Activated T-cell treated with anti-CD3 and anti-CD28 coated beads, Interleukin-2, amount 50 U/mL, for 24 hours (primary cell): ENCODE data around the gene LGALSL.

Source experiments
- DNase-seq: peaks from one replicate; pipeline ENCODE4 v3.0.0-alpha.2; 2020
- H3K27ac Mint-ChIP-seq: 2 replicates; pipeline ENCODE4 v1.8.0; 2020; ENCODE audit warnings: mild to moderate bottlenecking, mixed read lengths
- H3K27me3 Mint-ChIP-seq: 2 replicates; pipeline ENCODE4 v1.8.0; 2020; ENCODE audit warnings: mixed read lengths
- H3K36me3 Mint-ChIP-seq: 2 replicates; pipeline ENCODE4 v1.8.0; 2020; ENCODE audit warnings: low read depth, mixed read lengths
- H3K4me1 Mint-ChIP-seq: 2 replicates; pipeline ENCODE4 v1.8.0; 2020; ENCODE audit warnings: low read depth, mixed read lengths
- H3K4me3 Mint-ChIP-seq: 2 replicates; pipeline ENCODE4 v1.8.0; 2020; ENCODE audit warnings: mild to moderate bottlenecking, moderate library complexity, mixed read lengths
- H3K9me3 Mint-ChIP-seq: 2 replicates; pipeline ENCODE4 v1.8.0; 2020; ENCODE audit warnings: mixed read lengths

LGALSL gene

DNA sequence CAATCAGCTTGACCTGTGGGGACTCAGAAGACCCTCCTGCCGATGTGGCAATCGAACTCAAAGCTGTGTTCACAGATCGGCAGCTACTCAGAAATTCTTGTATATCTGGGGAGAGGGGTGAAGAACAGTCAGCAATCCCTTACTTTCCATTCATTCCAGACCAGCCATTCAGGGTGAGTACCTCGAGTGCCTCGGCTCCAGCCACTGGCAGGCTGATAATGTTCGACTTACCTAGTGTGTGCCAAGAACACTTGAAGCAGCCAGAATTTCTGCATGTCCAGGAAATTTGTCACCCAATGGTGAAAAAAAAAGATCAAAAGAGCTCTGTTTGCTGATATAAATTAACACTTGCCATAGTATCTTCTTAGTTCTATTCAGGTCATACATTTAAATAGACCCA lies 2.3 kb downstream of the LGALSL start:
- DNase-seq, result no peak
- Mint-ChIP-seq H3K27ac (no peak overlapping the region), H3K36me3 (no peaks in the 10 kb centered on the region), H3K4me1 (peaks cover 10% of the 10 kb centered on the region), H3K4me3 (no peak overlapping the region), H3K27me3 (peaks cover 26% of the 10 kb centered on the region), H3K9me3 (no peaks in the 10 kb centered on the region)

DNA sequence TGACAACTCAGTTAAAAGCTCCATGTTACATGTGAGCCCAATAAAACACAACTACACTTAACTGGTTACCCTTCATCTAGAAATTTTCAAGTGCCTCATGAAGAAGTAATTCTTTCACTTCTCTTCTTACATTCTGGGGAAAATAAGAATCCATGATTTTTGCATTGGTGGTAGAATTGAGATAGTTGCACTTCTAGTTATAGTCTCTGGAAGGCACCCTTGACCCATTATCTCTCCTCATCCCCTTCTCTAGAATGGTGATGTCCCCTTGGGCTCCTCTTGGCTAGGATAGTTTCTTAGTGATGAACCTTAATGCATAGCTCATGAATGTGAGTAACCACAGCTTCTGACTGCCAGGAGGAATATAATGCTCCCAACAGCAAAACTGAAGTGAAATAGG lies 3.6 kb downstream of the LGALSL start:
- Mint-ChIP-seq H3K4me3 (no peak overlapping the region), H3K27ac (no peak overlapping the region), H3K36me3 (no peaks in the 10 kb centered on the region), H3K27me3 (peaks cover 23% of the 10 kb centered on the region), H3K9me3 (no peaks in the 10 kb centered on the region), H3K4me1 (peaks cover 10% of the 10 kb centered on the region)
- DNase-seq, result no peak

DNA sequence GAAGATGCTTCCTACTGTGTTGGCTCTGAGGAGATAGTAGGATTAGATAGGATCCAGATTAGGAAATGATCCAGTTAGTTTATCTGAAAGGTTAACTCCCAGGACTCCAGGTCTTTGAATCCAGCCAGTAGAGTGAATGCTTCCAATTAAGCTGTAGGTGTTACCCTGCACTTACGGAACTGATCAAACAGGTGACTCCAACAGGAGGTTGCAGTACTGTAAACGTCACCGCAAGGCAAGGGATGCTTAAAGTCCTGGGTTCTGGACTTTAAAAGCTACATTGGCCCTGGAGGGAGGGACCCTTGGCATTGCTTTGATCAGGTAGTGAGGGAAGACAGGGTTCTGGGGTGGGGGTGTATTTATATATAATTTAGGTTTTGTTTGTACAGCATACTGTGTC lies 5.6 kb downstream of the LGALSL start:
- H3K4me3 Mint-ChIP-seq, result no peak overlapping the region
- DNase-seq, result no peak
- no peaks in the 10 kb centered on the region for H3K36me3 Mint-ChIP-seq
- H3K27ac Mint-ChIP-seq, result no peak overlapping the region
- peaks cover 5% of the 10 kb centered on the region for H3K4me1 Mint-ChIP-seq
- H3K9me3 Mint-ChIP-seq, result no peaks in the 10 kb centered on the region
- H3K27me3 Mint-ChIP-seq, result peaks cover 16% of the 10 kb centered on the region

DNA sequence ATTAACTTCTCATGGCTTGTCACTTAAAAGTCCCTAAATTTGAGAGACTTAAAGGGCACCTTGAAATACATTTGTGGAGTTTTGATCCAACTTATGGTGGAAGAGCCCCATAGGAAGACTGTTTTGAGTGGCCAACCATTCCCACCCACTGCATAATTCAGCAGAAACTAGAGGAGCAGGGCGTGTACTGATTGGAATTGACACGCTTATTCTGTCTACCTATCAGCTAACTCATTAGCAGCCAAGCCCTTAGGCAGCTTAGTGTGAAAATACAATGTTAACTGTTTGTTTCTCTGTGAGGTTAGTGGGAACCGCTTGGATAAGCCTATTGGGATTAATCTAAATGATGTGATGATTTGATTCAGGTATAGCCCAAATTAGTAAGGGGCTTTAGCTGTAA lies 6.4 kb downstream of the LGALSL start:
- no peak for DNase-seq
- Mint-ChIP-seq H3K4me3 (no peak overlapping the region), H3K36me3 (no peaks in the 10 kb centered on the region), H3K4me1 (peaks cover under 1% of the 10 kb centered on the region), H3K9me3 (no peaks in the 10 kb centered on the region), H3K27me3 (peaks cover 11% of the 10 kb centered on the region), H3K27ac (no peak overlapping the region)

- H3K4me3 Mint-ChIP-seq, result no peak overlapping the region
- no peaks in the 10 kb centered on the region for H3K36me3 Mint-ChIP-seq
- H3K27ac Mint-ChIP-seq, result no peak overlapping the region
- no peak for DNase-seq
- peaks cover under 1% of the 10 kb centered on the region for H3K27me3 Mint-ChIP-seq
- no peaks in the 10 kb centered on the region for H3K9me3 Mint-ChIP-seq
- H3K4me1 Mint-ChIP-seq, result no peaks in the 10 kb centered on the region
These were observed 7.5 kb downstream of the LGALSL start for GRCh38 chr2:64461271-64462058.

GRCh38 chr2:64462171-64462570 lies 8.2 kb downstream of the LGALSL start:
- H3K4me3 Mint-ChIP-seq, result no peak overlapping the region
- H3K9me3 Mint-ChIP-seq, result no peaks in the 10 kb centered on the region
- no peaks in the 10 kb centered on the region for H3K27me3 Mint-ChIP-seq
- no peak for DNase-seq
- H3K27ac Mint-ChIP-seq, result no peak overlapping the region
- no peaks in the 10 kb centered on the region for H3K36me3 Mint-ChIP-seq
- no peaks in the 10 kb centered on the region for H3K4me1 Mint-ChIP-seq

- H3K27me3 Mint-ChIP-seq, result no peaks in the 10 kb centered on the region
- H3K4me1 Mint-ChIP-seq, result no peaks in the 10 kb centered on the region
- no peak overlapping the region for H3K27ac Mint-ChIP-seq
- H3K9me3 Mint-ChIP-seq, result no peaks in the 10 kb centered on the region
- no peak overlapping the region for H3K4me3 Mint-ChIP-seq
- DNase-seq, result no peak
- H3K36me3 Mint-ChIP-seq, result no peaks in the 10 kb centered on the region
These were observed 9.2 kb downstream of the LGALSL start for GRCh38 chr2:64462940-64463700.

- DNase-seq, result no peak
These were observed 9.8 kb downstream of the LGALSL start for GRCh38 chr2:64463781-64464180.

GRCh38 chr2:64466478-64467085 lies 12.6 kb downstream of the LGALSL start:
- Mint-ChIP-seq H3K4me1 (no peaks in the 10 kb centered on the region), H3K4me3 (no peak overlapping the region), H3K27ac (no peak overlapping the region), H3K36me3 (no peaks in the 10 kb centered on the region), H3K9me3 (no peaks in the 10 kb centered on the region), H3K27me3 (peaks cover 2% of the 10 kb centered on the region)
- no peak for DNase-seq

More at GRCh38 chr2:64463781-64464180, 9.8 kb downstream of the LGALSL start:
- H3K4me3 Mint-ChIP-seq, result no peak overlapping the region
- H3K9me3 Mint-ChIP-seq, result no peaks in the 10 kb centered on the region
- peaks cover 2% of the 10 kb centered on the region for H3K27me3 Mint-ChIP-seq
- no peak overlapping the region for H3K27ac Mint-ChIP-seq
- no peaks in the 10 kb centered on the region for H3K4me1 Mint-ChIP-seq
- H3K36me3 Mint-ChIP-seq, result no peaks in the 10 kb centered on the region

DNA sequence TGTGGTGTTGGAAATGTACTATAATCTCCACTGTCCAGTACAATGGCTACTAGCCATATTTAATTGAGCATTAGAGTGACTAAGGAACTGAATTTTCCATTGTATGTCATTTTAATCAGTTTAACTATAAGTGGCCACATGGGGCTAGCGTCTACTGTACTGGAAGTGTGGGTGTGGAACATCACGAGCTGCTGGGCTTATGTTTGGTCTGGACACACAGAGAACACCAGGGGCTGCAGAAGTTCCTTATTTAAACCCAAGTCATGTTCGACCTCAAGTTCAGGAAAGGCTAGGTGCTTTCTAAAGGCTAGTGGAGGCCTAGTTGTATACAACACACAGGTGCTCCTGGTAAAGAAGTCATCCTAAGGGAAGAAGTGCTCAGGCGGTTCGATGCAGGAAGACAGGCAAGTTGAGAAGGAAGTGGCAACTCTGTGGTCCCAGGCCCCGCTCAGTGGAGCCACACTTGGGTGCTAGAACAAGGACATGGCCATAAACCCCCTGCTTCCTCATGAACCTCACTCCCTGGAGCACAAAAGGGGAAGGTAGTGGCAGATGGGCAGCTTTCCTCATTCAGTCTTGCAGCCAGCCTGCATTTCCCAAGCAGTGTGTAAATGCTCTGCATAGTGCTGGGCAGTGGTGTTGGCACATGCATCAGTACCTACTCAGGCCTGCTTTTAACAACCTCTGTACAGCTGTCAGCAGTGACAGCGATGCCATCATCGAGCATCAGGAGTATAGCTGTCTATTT lies 13.3 kb downstream of the LGALSL start:
- no peak overlapping the region for H3K27ac Mint-ChIP-seq
- H3K9me3 Mint-ChIP-seq, result no peaks in the 10 kb centered on the region
- no peak for DNase-seq
- peaks cover 2% of the 10 kb centered on the region for H3K27me3 Mint-ChIP-seq
- H3K4me1 Mint-ChIP-seq, result no peaks in the 10 kb centered on the region
- no peaks in the 10 kb centered on the region for H3K36me3 Mint-ChIP-seq
- no peak overlapping the region for H3K4me3 Mint-ChIP-seq

DNA sequence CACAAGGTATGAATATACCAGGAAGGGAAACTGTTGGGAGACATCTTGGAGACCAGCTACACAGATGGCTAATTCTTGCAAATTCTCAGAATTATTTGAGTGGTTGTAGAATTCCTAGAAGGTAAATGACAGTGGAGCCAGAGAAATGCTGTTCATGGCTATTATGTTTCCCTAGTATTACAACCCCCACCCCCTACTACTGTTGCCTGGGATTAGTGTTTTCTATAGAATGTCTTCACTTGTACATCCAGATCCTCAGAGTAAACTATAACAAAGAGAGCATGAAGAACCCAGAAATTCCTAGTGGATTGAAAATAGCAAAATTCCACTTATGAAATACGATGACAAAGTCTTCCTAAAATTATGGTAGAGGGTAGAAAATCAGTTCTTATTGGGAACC lies 15.3 kb downstream of the LGALSL start:
- no peaks in the 10 kb centered on the region for H3K36me3 Mint-ChIP-seq
- no peak overlapping the region for H3K4me3 Mint-ChIP-seq
- H3K4me1 Mint-ChIP-seq, result no peaks in the 10 kb centered on the region
- peaks cover 2% of the 10 kb centered on the region for H3K27me3 Mint-ChIP-seq
- no peaks in the 10 kb centered on the region for H3K9me3 Mint-ChIP-seq
- no peak overlapping the region for H3K27ac Mint-ChIP-seq
- DNase-seq, result no peak

DNA sequence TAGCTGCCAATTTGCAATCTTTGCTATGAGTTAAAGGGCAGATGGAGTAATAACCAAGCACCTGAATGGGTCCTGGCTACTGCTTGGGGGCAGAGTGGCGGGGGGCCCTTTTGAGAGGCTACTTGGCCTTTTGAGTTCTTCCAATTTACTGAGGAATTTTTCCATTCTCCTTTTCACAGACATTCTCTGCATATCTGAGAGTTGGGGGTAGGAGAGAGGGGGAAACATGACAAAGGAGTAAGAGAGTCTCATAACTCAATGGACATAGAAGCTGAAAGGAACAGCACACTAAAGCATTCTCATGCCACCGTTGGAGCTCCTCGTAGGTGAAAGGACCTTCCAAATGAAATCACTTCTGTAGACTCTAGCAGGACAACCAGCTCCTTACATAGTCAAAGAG lies 16.1 kb downstream of the LGALSL start:
- peaks cover 2% of the 10 kb centered on the region for H3K27me3 Mint-ChIP-seq
- no peak for DNase-seq
- no peaks in the 10 kb centered on the region for H3K4me1 Mint-ChIP-seq
- no peak overlapping the region for H3K27ac Mint-ChIP-seq
- H3K36me3 Mint-ChIP-seq, result no peaks in the 10 kb centered on the region
- no peaks in the 10 kb centered on the region for H3K9me3 Mint-ChIP-seq
- no peak overlapping the region for H3K4me3 Mint-ChIP-seq

DNA sequence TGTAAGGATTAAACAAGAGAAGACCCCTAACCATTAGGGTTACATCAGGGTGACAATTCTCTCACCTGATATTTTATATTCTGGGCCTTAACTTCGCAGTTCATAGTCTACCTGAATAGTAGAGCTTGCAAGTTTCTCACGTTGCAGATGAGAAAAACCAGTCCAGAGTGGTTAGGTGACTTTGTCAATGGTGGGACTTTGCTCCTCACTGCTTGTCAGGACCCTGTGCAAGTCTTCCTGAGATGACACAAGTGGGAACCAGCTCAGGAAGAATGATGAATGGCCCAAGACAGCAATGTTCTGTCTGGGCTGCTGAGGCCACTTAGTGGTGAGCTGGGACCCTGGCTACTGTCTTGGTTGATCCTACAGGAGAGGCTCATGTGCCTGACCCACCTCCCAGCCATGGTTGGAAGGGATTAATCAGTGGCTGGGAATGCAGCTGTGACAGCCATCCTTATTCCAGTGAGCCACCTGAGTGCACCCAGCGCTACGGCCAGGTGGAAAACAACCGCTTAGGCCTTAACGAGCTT lies 16.9 kb downstream of the LGALSL start:
- DNase-seq, result no peak
- H3K36me3 Mint-ChIP-seq, result no peaks in the 10 kb centered on the region
- peaks cover 2% of the 10 kb centered on the region for H3K27me3 Mint-ChIP-seq
- H3K27ac Mint-ChIP-seq, result no peak overlapping the region
- no peaks in the 10 kb centered on the region for H3K9me3 Mint-ChIP-seq
- no peaks in the 10 kb centered on the region for H3K4me1 Mint-ChIP-seq
- H3K4me3 Mint-ChIP-seq, result no peak overlapping the region

DNA sequence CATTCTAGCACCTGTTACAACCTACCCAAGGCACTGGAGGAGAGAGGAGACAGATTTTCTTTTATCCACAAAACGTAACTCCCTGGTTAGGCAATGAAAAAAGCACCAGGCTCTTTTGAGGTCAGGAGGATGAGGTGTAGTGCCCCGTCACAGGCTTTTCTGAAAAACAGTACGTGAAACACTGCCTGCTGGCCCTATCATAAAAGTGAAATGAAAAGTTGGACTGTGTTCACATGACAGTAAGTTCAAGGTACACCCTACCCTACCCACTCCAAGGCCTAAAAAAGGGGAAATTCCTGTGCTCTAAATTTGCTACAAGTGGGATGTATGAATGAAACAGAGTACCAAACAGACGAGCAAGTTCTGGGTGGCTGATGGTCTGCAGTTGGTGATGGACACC lies 17.6 kb downstream of the LGALSL start:
- H3K27ac Mint-ChIP-seq, result no peak overlapping the region
- H3K9me3 Mint-ChIP-seq, result no peaks in the 10 kb centered on the region
- H3K36me3 Mint-ChIP-seq, result no peaks in the 10 kb centered on the region
- DNase-seq, result no peak
- no peak overlapping the region for H3K4me3 Mint-ChIP-seq
- peaks cover 2% of the 10 kb centered on the region for H3K27me3 Mint-ChIP-seq
- H3K4me1 Mint-ChIP-seq, result no peaks in the 10 kb centered on the region
